GM19324 (cell line): ENCODE data around the gene BAHD1.

ENCODE experiments used
- ATAC-seq: cut with Tn5 transposase; IDR thresholded peaks from one replicate; pipeline ENCODE4 v1.9.1; 2021; ENCODE audit warnings: mild to moderate bottlenecking, moderate library complexity; ENCODE audit not compliant: unreplicated experiment, low FRiP score

The BAHD1 gene

GRCh38 chr15:40464595-40465185 lies 23.9 kb downstream of the BAHD1 start:
- no peak for ATAC-seq

- no peak for ATAC-seq
These were observed 25.2 kb downstream of the BAHD1 start for GRCh38 chr15:40465939-40466338.

DNA sequence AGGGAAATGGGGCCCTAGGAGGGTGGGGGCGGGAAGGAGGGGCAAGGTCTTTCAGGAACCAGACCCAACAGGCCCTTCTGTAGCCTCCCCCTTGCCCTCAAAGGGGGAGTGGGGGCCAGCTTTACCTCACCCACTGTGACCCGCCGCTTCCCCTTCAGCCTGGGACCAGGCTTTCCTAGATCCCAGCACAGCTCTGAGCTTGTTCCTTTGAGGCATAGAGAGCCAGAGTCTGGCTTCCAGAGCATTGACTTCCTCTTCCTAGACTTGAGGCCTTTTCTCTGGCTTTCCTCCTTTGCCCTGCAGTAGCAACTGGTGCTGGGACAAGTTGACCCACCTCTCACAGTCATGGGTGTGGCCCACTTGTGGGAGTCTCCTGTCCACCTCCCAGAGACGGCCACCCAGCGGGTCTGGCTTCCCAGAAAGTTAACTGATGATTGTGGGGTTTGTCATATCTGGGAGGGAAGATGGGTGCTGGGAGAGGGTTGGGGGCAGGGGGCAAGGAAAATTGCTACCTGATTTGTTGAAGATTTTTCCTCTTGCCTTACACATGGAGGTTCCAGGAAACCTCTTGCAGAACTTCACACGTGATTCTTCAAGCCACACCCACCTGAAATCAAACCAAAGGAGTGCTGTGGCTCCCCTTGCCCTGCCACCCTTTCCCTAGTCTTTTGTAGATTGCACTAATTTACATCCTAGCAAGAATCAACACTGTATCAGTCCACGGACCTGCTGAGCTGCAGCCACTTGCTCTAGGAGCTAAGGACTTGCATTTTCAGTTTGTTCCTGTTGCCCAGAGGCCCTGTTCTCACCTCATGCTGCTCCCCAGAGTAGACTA lies 25.9 kb downstream of the BAHD1 start:
- no peak for ATAC-seq

GRCh38 chr15:40467261-40467615 lies 26.5 kb downstream of the BAHD1 start:
- ATAC-seq: no peak

DNA sequence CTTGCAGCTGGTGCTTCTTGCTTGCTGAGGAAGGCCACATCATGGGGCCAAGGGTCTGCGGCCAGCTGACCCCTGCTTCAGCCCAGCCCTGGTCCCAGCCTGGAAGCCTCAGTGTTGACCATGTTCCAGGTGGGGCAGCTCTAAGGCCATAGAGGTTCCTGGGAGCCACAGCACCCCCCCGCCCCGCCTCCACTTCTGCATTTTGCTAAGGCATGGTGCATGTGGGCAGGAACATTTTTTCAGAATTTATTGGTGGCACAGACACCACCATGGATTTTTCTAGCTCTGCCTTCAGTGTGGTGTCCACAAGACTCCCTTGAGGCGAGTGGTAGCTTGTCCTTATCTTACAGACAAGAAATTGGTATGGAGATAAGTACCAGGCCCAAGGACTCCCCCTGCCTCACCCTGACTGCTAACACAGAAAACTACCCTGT lies 28.2 kb downstream of the BAHD1 start:
- ATAC-seq: no peak

GRCh38 chr15:40469776-40470390 lies 29.1 kb downstream of the BAHD1 start:
- no peak for ATAC-seq

DNA sequence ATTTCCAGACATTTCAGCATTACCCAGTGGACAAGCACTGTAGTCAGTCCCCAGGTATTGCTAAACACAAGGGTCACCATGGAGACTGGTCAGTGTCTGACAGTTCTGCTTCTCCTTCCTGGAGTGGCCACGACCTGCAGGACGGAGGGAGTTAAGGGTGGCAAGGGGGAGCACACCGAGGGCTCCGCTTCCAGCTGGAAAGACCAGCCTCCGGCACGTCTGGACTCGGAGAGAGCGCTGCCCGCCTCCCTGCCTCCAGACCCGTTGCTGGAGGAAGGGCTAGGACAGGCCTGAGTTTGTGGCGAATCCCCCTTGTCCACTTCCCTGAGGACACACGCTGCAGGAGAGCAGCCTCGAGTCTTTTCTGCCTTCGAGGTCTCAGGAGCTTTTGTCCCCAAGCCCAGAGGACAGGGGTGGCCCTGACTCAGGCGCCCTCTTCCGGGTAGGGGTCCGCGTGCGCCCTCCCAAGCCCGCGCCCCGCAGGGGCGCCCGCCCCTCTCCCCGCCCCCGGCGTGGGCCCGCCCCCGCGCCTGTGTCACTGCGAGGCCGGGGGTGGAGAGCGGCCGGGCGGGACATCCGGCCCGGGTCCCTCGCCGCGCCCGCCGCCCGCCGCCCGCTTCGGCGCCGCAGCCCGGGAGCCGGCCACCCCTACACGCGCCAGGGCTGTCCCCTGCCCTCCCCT lies 29.8 kb downstream of the BAHD1 start, which contains the start of gene CHST14:
Gene CHST14 (plus strand): TSS at position 562 of the 682 bp plus-strand sequence. CDS start 230 bp downstream, outside the sequence.
- peak; percentile 70 for ATAC-seq

- ATAC-seq: peak; percentile 32
These were observed 30.5 kb downstream of the BAHD1 start for GRCh38 chr15:40471105-40471807.

- no peak for ATAC-seq
These were observed 31.0 kb downstream of the BAHD1 start for GRCh38 chr15:40471808-40472150.

GRCh38 chr15:40472171-40472727 lies 31.5 kb downstream of the BAHD1 start:
- no peak for ATAC-seq

- ATAC-seq: no peak
These were observed 33.8 kb downstream of the BAHD1 start for GRCh38 chr15:40474581-40474980.

GRCh38 chr15:40477642-40478327 lies 37.0 kb downstream of the BAHD1 start:
- no peak for ATAC-seq

DNA sequence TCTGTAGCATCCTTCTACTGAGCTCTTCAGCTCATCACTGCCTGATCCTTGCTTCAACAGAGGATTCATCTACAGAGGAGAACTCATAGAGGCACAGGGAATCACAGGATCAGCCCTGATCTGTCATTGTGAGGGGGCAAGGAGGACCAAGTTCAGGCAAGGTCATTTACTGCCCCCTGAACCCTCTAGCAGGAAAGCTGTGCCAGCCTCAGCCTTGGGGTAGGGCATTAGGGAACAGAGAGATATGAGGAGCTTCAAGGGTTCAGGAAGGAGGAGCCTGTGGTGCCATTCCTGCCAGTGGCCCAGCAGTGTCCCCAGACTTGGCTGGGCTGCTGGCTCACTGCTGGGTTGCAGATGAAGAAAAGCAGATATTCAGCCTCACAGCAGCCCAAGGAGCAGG lies 38.3 kb downstream of the BAHD1 start:
- no peak for ATAC-seq

- ATAC-seq: no peak
These were observed 40.8 kb downstream of the BAHD1 start for GRCh38 chr15:40481341-40482074.

DNA sequence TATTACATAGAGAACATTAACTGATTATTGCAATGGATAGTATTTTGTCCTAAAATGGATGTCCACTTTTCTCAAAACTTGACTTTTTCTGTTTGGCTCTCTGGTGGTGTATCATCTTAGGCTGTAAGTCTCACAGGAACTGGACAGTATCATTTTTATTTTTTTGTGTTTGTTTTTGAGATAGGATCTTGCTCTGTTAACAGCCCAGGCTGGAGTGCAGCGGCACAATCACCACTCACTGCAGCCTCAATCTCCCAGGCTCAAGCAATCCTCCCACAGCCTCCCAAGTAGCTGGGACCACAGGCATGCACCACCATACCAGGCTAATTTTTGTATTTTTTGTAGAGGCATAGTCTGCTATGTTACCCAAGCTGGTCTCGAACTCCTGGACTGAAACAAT lies 43.2 kb downstream of the BAHD1 start:
- no peak for ATAC-seq

- ATAC-seq: no peak
These were observed 45.5 kb downstream of the BAHD1 start for GRCh38 chr15:40486066-40486770.

GRCh38 chr15:40487816-40488682 lies 47.3 kb downstream of the BAHD1 start:
- ATAC-seq: no peak
